Stimulated activated memory B cell treated with anti-CD40 and anti-IgM and Interleukin-4, amounts not matched to agents 10 μg/mL and 1 μg/mL and 100 μg/mL, for 72 hours (primary cell): ENCODE measurements around the gene RTP2.

Experiments used
- ATAC-seq: fragments of 150-1000 bp; cut with Tn5 transposase; 2 replicates; pipeline ENCODE4 v1.10.0; 2021
- H3K27ac Mint-ChIP-seq: one replicate; pipeline ENCODE4 v1.8.0; 2022; ENCODE audit warnings: mild to moderate bottlenecking, mixed read lengths
- H3K27me3 Mint-ChIP-seq: one replicate; pipeline ENCODE4 v1.8.0; 2022; ENCODE audit warnings: mixed read lengths
- H3K36me3 Mint-ChIP-seq: one replicate; pipeline ENCODE4 v1.8.0; 2022; ENCODE audit warnings: mixed read lengths
- H3K4me1 Mint-ChIP-seq: one replicate; pipeline ENCODE4 v1.8.0; 2022; ENCODE audit warnings: mixed read lengths
- H3K4me3 Mint-ChIP-seq: one replicate; pipeline ENCODE4 v1.8.0; 2022; ENCODE audit warnings: mild to moderate bottlenecking, moderate library complexity, mixed read lengths
- H3K9me3 Mint-ChIP-seq: one replicate; pipeline ENCODE4 v1.8.0; 2022; ENCODE audit warnings: mixed read lengths

Gene RTP2

DNA sequence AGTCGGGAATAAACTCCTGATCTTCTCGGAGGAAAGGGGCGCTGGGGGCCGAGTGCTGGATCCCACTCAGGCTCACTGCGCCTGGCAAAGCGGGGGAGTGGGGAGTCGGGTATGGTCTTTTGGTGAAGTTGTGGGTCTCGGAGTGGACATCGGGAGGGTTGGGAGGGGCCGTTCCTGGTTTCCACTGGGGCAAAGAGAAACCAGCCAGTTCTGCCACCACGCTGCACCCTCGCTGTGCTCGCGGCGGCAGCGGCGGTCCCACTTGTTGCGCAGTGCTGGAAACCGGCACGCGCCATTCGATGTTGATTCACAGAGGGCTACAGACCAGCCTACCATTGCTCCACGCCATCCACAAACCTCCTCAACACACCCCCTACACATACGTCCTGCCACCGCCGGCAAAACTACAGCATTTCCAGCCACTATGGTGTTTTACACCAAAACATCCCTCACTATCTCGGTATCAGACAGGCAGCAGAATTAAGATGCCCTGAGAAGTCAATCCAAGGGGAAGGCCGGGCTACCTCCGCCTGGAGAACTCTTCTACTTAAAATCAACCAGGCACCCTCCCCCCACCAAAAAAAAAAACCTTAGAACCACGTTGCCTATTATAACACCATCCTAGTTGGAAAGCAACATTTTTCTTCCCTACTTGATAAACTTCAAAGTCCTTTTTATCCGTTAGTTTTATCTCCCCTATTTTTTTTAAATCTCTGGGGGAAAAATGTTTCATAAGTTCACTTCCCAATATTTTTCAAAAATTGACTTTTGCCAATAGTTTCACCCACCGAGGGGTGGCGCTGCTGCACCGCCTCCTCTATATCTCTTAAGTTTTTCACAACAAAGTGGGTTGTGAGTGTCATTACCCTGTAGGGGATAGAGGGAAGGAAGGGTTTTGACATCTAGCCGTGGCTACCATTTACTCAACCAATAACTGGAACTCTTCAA, 39.3 kb upstream of the RTP2 start:
- peak overlapping the region; percentile 87 for H3K4me3 Mint-ChIP-seq
- H3K9me3 Mint-ChIP-seq, result no peaks in the 10 kb centered on the region
- no peaks in the 10 kb centered on the region for H3K27me3 Mint-ChIP-seq
- ATAC-seq, result no peak
- H3K27ac Mint-ChIP-seq, result peak overlapping the region; percentile 99
- H3K36me3 Mint-ChIP-seq, result peaks cover 5% of the 10 kb centered on the region
- peaks cover 68% of the 10 kb centered on the region for H3K4me1 Mint-ChIP-seq

DNA sequence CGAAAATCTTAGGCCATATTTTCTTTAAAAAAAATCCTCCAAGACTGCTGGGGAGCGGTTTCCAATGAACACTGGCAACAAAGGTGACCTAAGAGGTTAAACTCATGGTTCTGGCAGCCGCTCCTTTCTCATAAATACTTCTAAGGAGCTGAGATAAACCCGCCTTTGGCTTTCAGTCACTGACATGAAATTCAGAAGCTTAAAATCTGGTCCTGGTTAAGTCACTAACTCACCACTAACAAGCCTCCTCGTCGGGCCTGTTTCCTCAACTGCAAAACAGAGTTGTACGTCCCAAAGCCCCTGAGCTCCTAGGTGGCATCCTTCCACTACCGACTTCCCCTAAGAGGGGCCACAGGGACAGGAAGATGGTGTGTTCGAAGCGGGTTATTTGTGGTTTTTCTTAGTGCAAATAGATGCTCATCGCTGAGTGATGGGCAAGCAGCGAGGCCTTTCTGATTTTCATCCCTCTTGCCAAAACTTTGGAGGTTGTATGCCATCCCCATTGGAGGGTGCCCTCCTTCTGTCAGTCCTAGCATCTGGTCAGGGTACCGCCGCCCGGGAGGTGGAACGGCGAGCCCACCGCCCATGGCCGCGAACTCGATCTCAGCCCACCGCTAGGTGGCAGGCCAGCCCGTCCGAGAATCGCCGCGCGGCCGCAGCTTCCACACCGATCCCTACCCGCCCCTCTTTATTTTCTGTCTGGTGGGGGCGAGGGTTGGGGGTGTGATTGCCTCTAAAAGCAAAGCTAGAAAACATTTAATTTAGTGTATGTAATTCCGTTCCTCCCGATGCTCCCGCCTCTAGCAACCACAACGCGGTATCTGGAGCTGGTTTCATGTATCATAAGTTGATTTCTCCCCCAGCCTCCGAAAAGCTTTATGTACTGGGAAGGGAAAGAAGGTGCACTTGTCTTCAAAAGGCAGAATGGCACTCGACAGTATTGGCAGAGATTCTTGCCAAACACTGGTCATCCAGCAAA, 38.4 kb upstream of the RTP2 start:
- no peaks in the 10 kb centered on the region for H3K9me3 Mint-ChIP-seq
- H3K4me3 Mint-ChIP-seq, result peak overlapping the region; percentile 87
- peaks cover 5% of the 10 kb centered on the region for H3K36me3 Mint-ChIP-seq
- H3K27me3 Mint-ChIP-seq, result no peaks in the 10 kb centered on the region
- peak; percentile 22 for ATAC-seq
- peaks cover 60% of the 10 kb centered on the region for H3K4me1 Mint-ChIP-seq
- H3K27ac Mint-ChIP-seq, result peak overlapping the region; percentile 99

DNA sequence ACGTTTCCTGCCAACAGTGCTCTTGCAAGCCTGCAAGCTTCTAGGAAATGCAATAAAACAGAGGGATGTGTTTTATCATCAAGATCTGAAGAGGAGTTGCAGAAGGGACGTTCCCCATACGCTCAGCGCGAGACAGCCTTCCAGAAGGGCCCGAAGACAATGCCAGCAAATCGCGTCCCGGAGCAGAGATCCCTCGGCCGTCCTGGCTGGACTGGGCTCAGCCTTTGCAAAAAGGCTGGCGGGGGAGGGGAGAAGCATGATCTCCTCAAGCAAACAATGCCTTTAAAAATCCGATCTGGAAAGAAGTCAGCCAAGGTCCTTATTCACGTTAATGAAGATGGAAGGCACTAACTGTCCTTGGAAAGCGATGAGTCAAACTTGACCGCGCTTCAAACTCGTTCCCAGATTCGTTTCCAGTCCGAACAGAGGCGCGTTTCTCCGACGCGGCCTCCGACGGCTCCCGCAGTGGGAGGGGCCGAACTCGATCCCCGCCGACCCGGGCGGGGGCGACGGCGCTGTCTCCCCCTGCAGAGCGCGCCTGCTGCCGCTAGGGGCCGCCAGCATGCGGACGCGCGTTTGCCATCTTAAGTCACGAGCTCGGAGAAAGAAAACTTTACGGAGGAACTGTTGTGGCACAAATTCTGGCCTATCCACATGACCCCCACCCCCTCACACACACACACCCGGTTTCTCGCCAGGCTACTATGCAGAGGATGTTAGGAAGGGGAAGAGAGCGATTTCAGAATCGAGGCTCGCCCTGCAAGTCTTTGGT, 37.4 kb upstream of the RTP2 start:
- Mint-ChIP-seq H3K27ac (peak overlapping the region; percentile 99), H3K4me1 (peaks cover 57% of the 10 kb centered on the region)
- ATAC-seq, result peak; percentile 63

DNA sequence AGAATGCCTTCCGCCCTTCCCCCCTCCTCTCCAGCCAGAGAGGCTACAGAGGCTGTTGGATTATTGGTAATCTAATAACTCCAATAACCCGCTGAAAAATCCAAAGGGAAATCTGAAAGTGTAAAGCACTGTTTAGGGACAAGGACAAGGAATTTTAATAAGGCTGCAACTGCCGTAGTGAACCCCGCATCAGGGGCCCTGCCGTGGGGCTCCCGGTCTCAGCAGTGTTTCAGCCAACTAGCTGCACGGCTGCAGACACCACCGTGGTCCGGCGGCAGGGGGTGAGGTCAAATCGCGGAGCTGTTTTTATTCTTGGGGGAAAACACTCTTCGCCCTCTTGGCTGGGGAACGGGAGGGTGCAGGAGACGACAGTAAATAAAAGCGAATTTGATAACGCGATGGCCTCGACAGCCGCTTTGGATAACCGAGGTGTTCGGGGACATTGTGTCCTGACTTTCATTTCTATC, 36.8 kb upstream of the RTP2 start:
- Mint-ChIP-seq H3K27ac (peak overlapping the region; percentile 99), H3K9me3 (no peaks in the 10 kb centered on the region), H3K27me3 (no peaks in the 10 kb centered on the region), H3K4me3 (peak overlapping the region; percentile 87), H3K36me3 (no peaks in the 10 kb centered on the region), H3K4me1 (peaks cover 57% of the 10 kb centered on the region)
- no peak for ATAC-seq

More for the DNA sequence above, 37.4 kb upstream of the RTP2 start:
- H3K36me3 Mint-ChIP-seq, result peaks cover 5% of the 10 kb centered on the region
- no peaks in the 10 kb centered on the region for H3K27me3 Mint-ChIP-seq
- peak overlapping the region; percentile 87 for H3K4me3 Mint-ChIP-seq
- no peaks in the 10 kb centered on the region for H3K9me3 Mint-ChIP-seq

DNA sequence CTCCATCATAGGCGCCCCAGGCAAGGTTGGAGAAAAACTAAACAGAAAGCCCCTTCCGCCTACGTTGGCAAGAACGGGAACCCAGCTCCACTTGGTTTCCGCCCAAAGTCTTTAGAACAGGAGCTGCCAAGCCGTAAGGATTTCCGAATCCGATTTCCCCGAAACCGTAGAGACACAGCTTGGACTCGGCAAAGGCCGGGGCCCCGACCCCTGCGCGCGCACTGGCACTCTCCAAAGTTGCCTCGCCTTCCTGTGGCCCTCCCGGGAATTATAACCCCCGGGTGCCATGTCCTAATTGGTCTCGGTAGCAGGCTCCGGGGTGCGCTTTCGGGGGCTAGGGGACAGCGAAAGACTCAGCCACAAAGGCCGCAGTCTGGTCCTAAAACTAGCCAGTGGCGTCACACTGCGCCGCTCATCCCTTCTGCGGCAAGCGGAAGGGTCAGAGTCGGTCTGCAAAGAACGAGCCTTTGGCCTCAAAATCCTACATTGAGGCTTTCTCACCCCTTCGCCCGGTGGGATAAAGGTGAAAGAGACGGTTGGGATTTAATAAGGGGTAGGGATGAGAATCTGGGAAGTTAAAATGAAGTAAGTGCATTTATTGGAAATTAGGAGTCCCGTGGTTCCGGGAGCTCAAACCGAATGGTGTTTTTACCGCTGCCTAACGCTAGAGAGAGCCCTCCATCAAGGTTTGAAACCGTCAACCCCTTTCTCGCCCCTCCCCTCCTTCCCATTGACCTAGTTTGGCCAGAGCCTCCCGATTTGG, 36.2 kb upstream of the RTP2 start:
- H3K9me3 Mint-ChIP-seq, result no peaks in the 10 kb centered on the region
- H3K27ac Mint-ChIP-seq, result peak overlapping the region; percentile 99
- ATAC-seq, result peak; percentile 55
- no peaks in the 10 kb centered on the region for H3K27me3 Mint-ChIP-seq
- peaks cover 1% of the 10 kb centered on the region for H3K36me3 Mint-ChIP-seq
- H3K4me1 Mint-ChIP-seq, result peaks cover 57% of the 10 kb centered on the region
- peak overlapping the region; percentile 87 for H3K4me3 Mint-ChIP-seq

DNA sequence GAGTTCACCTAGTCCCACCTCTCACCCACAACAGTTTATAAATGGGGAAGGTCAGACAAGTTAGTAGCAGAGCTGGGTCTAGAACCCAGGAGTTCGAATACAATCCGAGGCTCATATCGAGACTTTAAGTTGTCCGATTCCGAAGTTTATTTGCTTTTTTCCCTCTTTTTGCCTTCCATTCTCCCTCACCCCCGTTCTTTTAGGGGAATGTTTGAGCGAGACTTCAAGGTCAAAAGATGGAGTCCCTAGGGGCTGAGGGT, 35.6 kb upstream of the RTP2 start:
- Mint-ChIP-seq H3K27me3 (no peaks in the 10 kb centered on the region), H3K27ac (peak overlapping the region; percentile 99), H3K4me3 (peak overlapping the region; percentile 87), H3K36me3 (peaks cover 6% of the 10 kb centered on the region), H3K9me3 (no peaks in the 10 kb centered on the region), H3K4me1 (peaks cover 56% of the 10 kb centered on the region)
- no peak for ATAC-seq

DNA sequence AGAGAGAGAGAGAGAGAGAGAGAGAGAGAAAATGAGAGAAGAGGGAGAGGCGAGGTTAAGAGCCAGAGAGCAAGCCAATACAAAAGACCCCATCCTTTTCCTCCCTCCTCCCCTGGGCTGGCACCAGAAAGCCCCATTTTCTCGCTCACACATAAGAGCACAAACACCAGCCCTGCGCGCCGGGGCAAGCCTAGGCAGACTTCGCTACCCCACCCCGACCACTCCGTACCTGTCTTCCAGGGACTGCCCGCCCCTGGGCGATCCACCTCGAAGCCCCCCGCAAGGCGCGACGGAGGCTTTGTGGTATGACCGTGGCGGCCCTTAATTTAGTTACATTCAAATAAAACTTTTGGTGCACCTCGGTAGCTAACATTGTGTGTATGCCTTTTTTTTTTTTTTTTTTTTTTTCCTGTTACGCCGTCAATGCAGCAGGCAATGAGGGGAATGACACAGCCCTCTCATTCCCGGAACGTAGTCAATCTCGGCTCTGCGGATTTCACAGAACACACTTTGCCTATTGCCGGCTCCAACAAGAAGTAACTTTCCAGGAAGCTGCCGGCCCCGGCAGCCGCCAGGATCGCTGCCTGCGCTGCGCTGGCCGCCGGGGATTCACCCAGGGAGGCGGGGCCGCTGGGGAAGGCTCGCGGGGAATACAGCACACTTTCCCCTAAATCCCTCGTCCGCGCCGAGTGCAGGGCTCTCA, 35.2 kb upstream of the RTP2 start:
- Mint-ChIP-seq H3K27ac (peak overlapping the region; percentile 99), H3K4me1 (peaks cover 51% of the 10 kb centered on the region), H3K9me3 (no peaks in the 10 kb centered on the region), H3K27me3 (no peaks in the 10 kb centered on the region), H3K36me3 (peaks cover 10% of the 10 kb centered on the region), H3K4me3 (peak overlapping the region; percentile 87)
- no peak for ATAC-seq

DNA sequence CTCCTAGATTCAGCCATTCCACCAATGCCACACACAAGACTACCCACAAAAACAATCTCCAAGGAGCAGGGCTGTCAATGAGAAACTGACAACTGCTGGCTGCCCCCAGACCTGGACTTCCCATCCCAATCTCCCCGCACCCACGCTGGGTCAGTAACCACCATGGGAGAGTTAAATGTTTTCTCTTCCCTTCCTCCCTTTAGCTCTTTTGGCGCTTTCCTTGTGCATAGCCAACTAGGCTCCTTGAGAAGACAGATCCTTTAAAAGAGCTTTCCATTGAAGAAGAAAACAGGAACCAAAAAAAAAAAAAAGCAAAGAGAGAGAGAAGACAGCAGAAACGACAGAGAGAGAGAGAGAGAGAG, 34.6 kb upstream of the RTP2 start:
- no peak for ATAC-seq
- H3K4me3 Mint-ChIP-seq, result peak overlapping the region; percentile 87
- peak overlapping the region; percentile 99 for H3K27ac Mint-ChIP-seq
- peaks cover 10% of the 10 kb centered on the region for H3K36me3 Mint-ChIP-seq
- H3K27me3 Mint-ChIP-seq, result no peaks in the 10 kb centered on the region
- no peaks in the 10 kb centered on the region for H3K9me3 Mint-ChIP-seq
- H3K4me1 Mint-ChIP-seq, result peaks cover 46% of the 10 kb centered on the region

DNA sequence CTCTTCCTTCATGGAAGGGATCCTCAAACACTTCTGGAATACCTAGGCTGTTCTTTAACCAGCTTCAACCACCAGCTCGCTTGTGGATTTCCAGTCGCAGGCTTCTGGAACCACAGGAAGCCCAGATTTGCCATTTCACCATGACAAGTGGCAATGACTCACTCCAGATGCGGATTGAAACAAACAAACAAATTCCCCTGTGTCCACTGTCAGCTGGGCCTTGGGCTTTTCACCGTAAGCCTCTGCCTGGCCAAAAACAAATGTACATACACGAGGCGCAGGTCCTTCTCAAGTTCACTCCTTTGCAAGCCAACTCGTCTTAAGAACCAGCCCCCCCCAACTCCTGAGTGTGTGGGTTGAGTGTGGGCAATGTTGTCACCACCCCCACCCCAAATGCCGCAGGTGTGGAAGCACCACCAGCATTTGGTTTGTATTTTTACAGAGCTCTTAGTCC, 34.1 kb upstream of the RTP2 start:
- H3K27ac Mint-ChIP-seq, result peak overlapping the region; percentile 99
- H3K4me1 Mint-ChIP-seq, result peaks cover 40% of the 10 kb centered on the region
- peaks cover 15% of the 10 kb centered on the region for H3K36me3 Mint-ChIP-seq
- H3K27me3 Mint-ChIP-seq, result no peaks in the 10 kb centered on the region
- no peaks in the 10 kb centered on the region for H3K9me3 Mint-ChIP-seq
- no peak for ATAC-seq
- no peak overlapping the region for H3K4me3 Mint-ChIP-seq

DNA sequence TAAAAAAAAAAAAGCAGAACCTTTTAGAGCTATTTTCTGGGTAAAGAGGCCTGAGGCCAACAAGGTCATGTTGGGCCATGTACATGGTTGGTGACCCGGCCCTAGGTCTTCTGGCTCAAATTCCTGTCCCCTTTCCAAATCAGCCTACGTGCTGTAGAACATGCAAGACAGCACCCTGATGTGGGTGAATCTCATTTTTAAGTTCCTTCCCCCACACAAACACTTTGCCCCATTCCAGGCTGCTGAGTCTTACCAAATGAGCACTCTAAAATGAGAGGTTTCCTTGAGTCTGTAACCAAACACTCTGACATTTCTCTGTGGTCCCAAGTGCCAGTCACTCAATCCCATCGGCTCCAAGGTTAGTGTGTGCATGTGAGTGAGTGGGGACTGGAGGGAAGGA, 33.5 kb upstream of the RTP2 start:
- ATAC-seq, result no peak

DNA sequence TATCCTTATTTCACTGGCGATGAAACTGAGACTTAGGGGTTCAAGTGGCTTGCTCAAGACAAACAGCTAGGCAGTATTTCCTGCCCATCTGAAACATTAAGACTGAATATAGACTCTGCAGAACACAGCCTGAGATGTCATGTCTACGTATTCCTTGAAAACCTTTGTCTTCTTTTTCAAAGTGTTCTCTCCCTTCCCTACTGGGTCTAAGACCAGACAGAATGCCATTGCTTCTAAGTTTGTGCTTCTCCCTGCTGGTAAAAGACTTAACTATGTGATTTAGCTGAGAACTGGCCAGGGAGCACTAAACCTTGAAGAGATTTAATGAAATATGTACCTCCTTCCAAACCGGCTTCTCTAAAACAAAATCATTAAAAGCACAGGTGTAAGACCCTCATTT, 33.0 kb upstream of the RTP2 start:
- H3K27ac Mint-ChIP-seq, result peak overlapping the region; percentile 25
- ATAC-seq, result no peak
- peaks cover 30% of the 10 kb centered on the region for H3K4me1 Mint-ChIP-seq
- H3K36me3 Mint-ChIP-seq, result peaks cover 25% of the 10 kb centered on the region
- H3K27me3 Mint-ChIP-seq, result no peaks in the 10 kb centered on the region
- no peak overlapping the region for H3K4me3 Mint-ChIP-seq
- no peaks in the 10 kb centered on the region for H3K9me3 Mint-ChIP-seq

More for the DNA sequence above, 33.5 kb upstream of the RTP2 start:
- H3K27ac Mint-ChIP-seq, result peak overlapping the region; percentile 25
- peaks cover 34% of the 10 kb centered on the region for H3K4me1 Mint-ChIP-seq
- no peaks in the 10 kb centered on the region for H3K27me3 Mint-ChIP-seq
- H3K4me3 Mint-ChIP-seq, result no peak overlapping the region
- no peaks in the 10 kb centered on the region for H3K9me3 Mint-ChIP-seq
- H3K36me3 Mint-ChIP-seq, result peaks cover 21% of the 10 kb centered on the region

DNA sequence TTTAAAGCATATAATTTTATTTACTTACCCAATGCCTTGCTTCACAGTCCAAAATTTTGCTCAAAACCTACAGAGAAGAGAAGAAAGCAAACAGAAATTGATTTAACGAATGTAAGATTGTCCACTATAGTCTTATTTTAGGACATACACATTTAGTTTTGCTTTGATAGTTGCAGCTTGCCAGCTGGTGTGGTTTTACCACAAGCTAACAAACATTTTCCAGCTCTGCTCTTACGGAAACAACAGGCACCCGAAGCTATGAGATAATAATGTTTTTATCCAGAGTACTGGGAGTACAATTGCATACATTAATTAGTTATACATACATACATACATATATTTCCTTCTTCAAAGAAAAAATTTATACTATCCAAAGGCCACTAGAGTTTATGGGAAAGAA, 32.5 kb upstream of the RTP2 start:
- Mint-ChIP-seq H3K4me3 (no peak overlapping the region), H3K27me3 (no peaks in the 10 kb centered on the region), H3K9me3 (no peaks in the 10 kb centered on the region), H3K4me1 (peaks cover 27% of the 10 kb centered on the region), H3K36me3 (peaks cover 28% of the 10 kb centered on the region), H3K27ac (no peak overlapping the region)
- no peak for ATAC-seq

DNA sequence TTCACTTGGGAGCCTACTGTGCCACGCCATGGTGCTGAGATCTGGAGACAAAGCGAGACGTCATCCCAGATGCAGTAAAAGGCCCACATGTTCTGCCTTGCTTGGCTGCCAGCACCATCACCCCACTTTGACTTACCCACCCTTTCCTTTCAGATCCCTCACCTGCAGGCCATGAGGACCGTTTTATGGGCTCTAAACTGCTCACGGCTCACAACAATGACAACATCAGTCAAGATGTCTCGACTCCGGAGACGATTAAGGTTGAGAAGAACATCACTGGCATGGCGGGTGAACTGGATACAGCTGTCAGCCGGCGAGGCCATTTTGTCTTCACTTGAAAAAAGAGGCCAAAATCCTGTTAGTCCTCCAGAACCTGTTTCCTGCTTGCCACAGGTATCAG, 31.0 kb upstream of the RTP2 start:
- no peak overlapping the region for H3K4me3 Mint-ChIP-seq
- H3K36me3 Mint-ChIP-seq, result peaks cover 43% of the 10 kb centered on the region
- no peaks in the 10 kb centered on the region for H3K9me3 Mint-ChIP-seq
- no peaks in the 10 kb centered on the region for H3K27me3 Mint-ChIP-seq
- peaks cover 13% of the 10 kb centered on the region for H3K4me1 Mint-ChIP-seq
- no peak overlapping the region for H3K27ac Mint-ChIP-seq
- no peak for ATAC-seq

DNA sequence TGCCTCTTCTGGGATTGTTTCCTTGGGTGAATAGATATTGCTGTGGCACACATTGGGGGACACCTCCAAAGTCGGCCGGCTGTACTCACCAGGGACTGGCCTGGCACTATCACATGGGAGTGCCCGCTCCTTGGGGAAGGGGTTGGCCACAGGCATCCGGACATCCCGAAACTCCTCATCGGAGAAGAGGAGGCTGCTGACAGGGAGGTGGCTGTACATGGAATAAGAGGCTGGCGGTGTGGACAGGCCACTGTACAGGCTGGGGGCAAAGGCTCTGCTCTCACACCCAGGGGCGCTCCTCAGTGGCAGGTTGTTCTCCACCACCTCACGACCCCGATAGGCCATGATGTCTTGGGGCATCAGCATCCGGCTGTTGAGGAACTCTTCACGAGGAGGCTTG, 27.2 kb upstream of the RTP2 start:
- peaks cover 77% of the 10 kb centered on the region for H3K36me3 Mint-ChIP-seq
- no peak for ATAC-seq
- no peak overlapping the region for H3K4me3 Mint-ChIP-seq
- H3K4me1 Mint-ChIP-seq, result no peaks in the 10 kb centered on the region
- no peaks in the 10 kb centered on the region for H3K27me3 Mint-ChIP-seq
- H3K27ac Mint-ChIP-seq, result no peak overlapping the region
- H3K9me3 Mint-ChIP-seq, result no peaks in the 10 kb centered on the region
